Measurements from ENCODE around the gene PEAK3. TPM values are rescaled to one million over a fixed set of nuclear protein-coding genes. Genes with fewer than 3 reads are reported as not detected.

The PEAK3 gene
- total and polyA plus RNA-seq, 9 of the 15 experiments (the other 6 are each of a cell fraction or from before 2014, with no cell fraction given): 0.07 to 0.40 TPM; not detected in 7

DNA sequence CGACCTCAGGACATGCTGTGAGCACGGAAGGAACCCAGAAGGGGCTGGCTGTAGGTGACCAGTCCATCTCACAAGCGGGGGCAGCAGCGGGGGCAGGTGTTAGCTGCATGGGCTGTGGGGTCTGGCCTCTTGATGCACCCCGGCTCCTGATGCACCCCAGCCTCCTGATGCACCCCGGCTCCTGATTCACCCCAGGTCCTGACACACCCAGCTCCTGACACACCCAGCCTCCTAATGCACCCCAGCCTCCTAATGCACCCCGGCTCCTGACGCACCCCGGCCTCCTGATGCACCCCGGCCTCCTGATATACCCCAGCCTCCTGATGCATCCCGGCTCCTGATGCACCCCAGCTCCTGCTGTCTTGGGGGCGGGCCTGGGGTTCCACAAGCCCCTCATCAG lies 39.0 kb upstream of the PEAK3 start:
- H3K4me2 ChIP-seq (ENCODE audit: insufficient read depth, low read length): no peak overlapping the region
- no peak overlapping the region for H3K4me3 ChIP-seq
- H3K27ac ChIP-seq (ENCODE audit: extremely low read depth, low read depth, low read length): no peak overlapping the region
- H3K27me3 ChIP-seq (ENCODE audit: control insufficient read depth in 2 of 2, insufficient read depth in 2 of 2, low read length in 2 of 2): no peaks in the 10 kb centered on the region
- in situ Hi-C loops (cut with MboI) (no loop called here), intact Hi-C loops (cut with micrococcal nuclease) (loop anchor here (10.0 kb wide), 1 partner anchor 64 kb away; no protein-coding TSS in a partner anchor)
- peaks cover 42% of the 10 kb centered on the region; the same call in 2 of the 3 replicates for H3K36me3 ChIP-seq (ENCODE audit: control insufficient read depth, insufficient read depth, low read length)
- H3K4me1 ChIP-seq (replicated peaks in 1 of 2; ENCODE audit: control insufficient read depth in 2 of 2, insufficient read depth in 2 of 2, low read length in 2 of 2): peaks cover 3 to 52% of the 10 kb centered on the region in 2 experiments; a peak in 3 of 5 replicates
- BruUV-seq (replicated peaks): no TSS peak
- CTCF ChIA-PET (ENCODE audit: low intra/inter-chr PET ratio): no interaction called here
- DNase-seq (ENCODE audit: extremely low read depth in 1 of 4, low spot score in 3 of 4): no peak
- no peak for FAIRE-seq
- H3K79me2 ChIP-seq (ENCODE audit: control insufficient read depth, insufficient read depth, low read length): peaks cover 12% of the 10 kb centered on the region
- ATAC-seq: no peak
- H3K9me1 ChIP-seq (ENCODE audit: control insufficient read depth, insufficient read depth, low read length): no peaks in the 10 kb centered on the region
- H2AFZ ChIP-seq (ENCODE audit: low read depth, low read length): no peak overlapping the region
- POLR2A ChIA-PET: interaction anchor here (0.8 to 1.6 kb wide), 2 partner anchors 44 to 87 kb away, joined by 3 to 4 read pairs; no protein-coding TSS in a partner anchor
- WGBS (ENCODE audit: insufficient coverage, low coverage, missing lambda C conversion rate): 79% methylated on average over 12 of the region's 12 CpGs
- H4K20me1 ChIP-seq (replicated peaks; ENCODE audit: control insufficient read depth, insufficient read depth, low read length): no peaks in the 10 kb centered on the region
- no peaks in the 10 kb centered on the region for H3K9me3 ChIP-seq (replicated peaks; ENCODE audit: control insufficient read depth, insufficient read depth, low read depth, low read length)
- H3K9ac ChIP-seq (ENCODE audit: insufficient read depth in 1 of 2, low read depth in 2 of 2, low read length in 2 of 2): no peak overlapping the region
- TF ChIP-seq SREBF2 (CRISPR knock-in tag; IDR thresholded peaks at IDR 0.05) (no peak), TRIM24 (IDR thresholded peaks at IDR 0.05) (no peak), ZNF551 (CRISPR knock-in tag; IDR thresholded peaks at IDR 0.05) (no peak), SMAD2 (IDR thresholded peaks at IDR 0.05; ENCODE audit: low read depth, low read length) (no peak), STAG1 (CRISPR knock-in tag; IDR thresholded peaks at IDR 0.05; ENCODE audit: borderline replicate concordance) (no peak), PPARD (CRISPR knock-in tag; IDR thresholded peaks at IDR 0.05) (no peak), ZNF212 (CRISPR knock-in tag; IDR thresholded peaks at IDR 0.05) (no peak)
- TF ChIP-seq, protein P1, sequence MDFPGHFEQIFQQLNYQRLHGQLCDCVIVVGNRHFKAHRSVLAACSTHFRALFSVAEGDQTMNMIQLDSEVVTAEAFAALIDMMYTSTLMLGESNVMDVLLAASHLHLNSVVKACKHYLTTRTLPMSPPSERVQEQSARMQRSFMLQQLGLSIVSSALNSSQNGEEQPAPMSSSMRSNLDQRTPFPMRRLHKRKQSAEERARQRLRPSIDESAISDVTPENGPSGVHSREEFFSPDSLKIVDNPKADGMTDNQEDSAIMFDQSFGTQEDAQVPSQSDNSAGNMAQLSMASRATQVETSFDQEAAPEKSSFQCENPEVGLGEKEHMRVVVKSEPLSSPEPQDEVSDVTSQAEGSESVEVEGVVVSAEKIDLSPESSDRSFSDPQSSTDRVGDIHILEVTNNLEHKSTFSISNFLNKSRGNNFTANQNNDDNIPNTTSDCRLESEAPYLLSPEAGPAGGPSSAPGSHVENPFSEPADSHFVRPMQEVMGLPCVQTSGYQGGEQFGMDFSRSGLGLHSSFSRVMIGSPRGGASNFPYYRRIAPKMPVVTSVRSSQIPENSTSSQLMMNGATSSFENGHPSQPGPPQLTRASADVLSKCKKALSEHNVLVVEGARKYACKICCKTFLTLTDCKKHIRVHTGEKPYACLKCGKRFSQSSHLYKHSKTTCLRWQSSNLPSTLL (IDR thresholded peaks at IDR 0.05): no peak
- TF ChIP-seq, protein P2, sequence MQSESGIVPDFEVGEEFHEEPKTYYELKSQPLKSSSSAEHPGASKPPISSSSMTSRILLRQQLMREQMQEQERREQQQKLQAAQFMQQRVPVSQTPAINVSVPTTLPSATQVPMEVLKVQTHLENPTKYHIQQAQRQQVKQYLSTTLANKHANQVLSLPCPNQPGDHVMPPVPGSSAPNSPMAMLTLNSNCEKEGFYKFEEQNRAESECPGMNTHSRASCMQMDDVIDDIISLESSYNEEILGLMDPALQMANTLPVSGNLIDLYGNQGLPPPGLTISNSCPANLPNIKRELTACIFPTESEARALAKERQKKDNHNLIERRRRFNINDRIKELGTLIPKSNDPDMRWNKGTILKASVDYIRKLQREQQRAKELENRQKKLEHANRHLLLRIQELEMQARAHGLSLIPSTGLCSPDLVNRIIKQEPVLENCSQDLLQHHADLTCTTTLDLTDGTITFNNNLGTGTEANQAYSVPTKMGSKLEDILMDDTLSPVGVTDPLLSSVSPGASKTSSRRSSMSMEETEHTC (IDR thresholded peaks at IDR 0.05): no peak
- TF ChIP-seq, protein P3, sequence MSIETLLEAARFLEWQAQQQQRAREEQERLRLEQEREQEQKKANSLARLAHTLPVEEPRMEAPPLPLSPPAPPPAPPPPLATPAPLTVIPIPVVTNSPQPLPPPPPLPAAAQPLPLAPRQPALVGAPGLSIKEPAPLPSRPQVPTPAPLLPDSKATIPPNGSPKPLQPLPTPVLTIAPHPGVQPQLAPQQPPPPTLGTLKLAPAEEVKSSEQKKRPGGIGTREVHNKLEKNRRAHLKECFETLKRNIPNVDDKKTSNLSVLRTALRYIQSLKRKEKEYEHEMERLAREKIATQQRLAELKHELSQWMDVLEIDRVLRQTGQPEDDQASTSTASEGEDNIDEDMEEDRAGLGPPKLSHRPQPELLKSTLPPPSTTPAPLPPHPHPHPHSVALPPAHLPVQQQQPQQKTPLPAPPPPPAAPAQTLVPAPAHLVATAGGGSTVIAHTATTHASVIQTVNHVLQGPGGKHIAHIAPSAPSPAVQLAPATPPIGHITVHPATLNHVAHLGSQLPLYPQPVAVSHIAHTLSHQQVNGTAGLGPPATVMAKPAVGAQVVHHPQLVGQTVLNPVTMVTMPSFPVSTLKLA (conservative IDR thresholded peaks at IDR 0.05): no peak
